OCI-LY7 (cell line): Measurements from ENCODE around the gene BAG2. TPM values are rescaled to one million over a fixed set of nuclear protein-coding genes. Genes with fewer than 3 reads are reported as not detected.

Source experiments
- BruUV-seq: library from RNA; stranded (reverse); fragments of 400-500 nt; replicated peaks from 2 replicates; lab custom pipeline; 2021; lab: Mats Ljungman, UMichigan
- CTCF ChIA-PET: fragments of 300-600 bp; sonication (Branson Sonifier 250); formaldehyde crosslinking; loops from one replicate; lab custom pipeline; 2022; ENCODE audit warnings: antibody characterized with exemption; ENCODE audit not compliant: unreplicated experiment; lab: Charles Lee
- POLR2A ChIA-PET: fragments of 300-600 bp; sonication (Branson Sonifier 250); formaldehyde crosslinking; loops from one replicate; lab custom pipeline; 2022; ENCODE audit warnings: antibody characterized with exemption; lab: Charles Lee
- DNase-seq: peaks from one replicate; pipeline ENCODE4 v3.0.0-alpha.2; 2015; ENCODE audit warnings: low spot score
- H2AFZ ChIP-seq: fragments of 200-600 bp; sonication (generic), shearing (Covaris generic); 2 replicates; pipeline ENCODE4 v1.6.1; 2014; ENCODE audit warnings: mild to moderate bottlenecking, antibody characterized with exemption, low read length, moderate library complexity
- H3K27ac ChIP-seq: fragments of 200-600 bp; sonication (generic); 2 replicates; pipeline ENCODE4 v1.5.1; 2014; ENCODE audit warnings: mixed run types, low read depth, mild to moderate bottlenecking, moderate library complexity, low read length, inconsistent platforms; ENCODE audit not compliant: poor library complexity, severe bottlenecking
- H3K36me3 ChIP-seq: fragments of 200-600 bp; sonication (generic); 2 replicates; pipeline ENCODE4 v1.6.1; 2014; ENCODE audit warnings: mild to moderate bottlenecking, antibody characterized with exemption, low read length, moderate library complexity, mixed read lengths; ENCODE audit not compliant: insufficient read depth
- H3K4me1 ChIP-seq: fragments of 200-600 bp; sonication (generic); 2 replicates; pipeline ENCODE4 v1.5.1; 2014; ENCODE audit warnings: mild to moderate bottlenecking, low read length; ENCODE audit not compliant: insufficient read depth, poor library complexity, severe bottlenecking
- H3K4me2 ChIP-seq: fragments of 200-600 bp; sonication (generic); 2 replicates; pipeline ENCODE4 v1.6.1; 2014; ENCODE audit warnings: mild to moderate bottlenecking, low read length
- H3K4me3 ChIP-seq: fragments of 200-600 bp; sonication (generic); 2 replicates; pipeline ENCODE4 v1.5.1; 2014; ENCODE audit warnings: mild to moderate bottlenecking, low read depth, low read length; ENCODE audit not compliant: poor library complexity, severe bottlenecking
- H3K79me2 ChIP-seq: fragments of 200-600 bp; sonication (generic); 2 replicates; pipeline ENCODE4 v1.6.1; 2016; ENCODE audit warnings: low read depth, mild to moderate bottlenecking, low read length, moderate library complexity, mixed read lengths; ENCODE audit not compliant: insufficient read depth
- H3K9me2 ChIP-seq: fragments of 200-600 bp; sonication (generic); 2 replicates; pipeline ENCODE4 v1.6.1; 2016; ENCODE audit warnings: mild to moderate bottlenecking, low read length, mixed read lengths; ENCODE audit not compliant: insufficient read depth
- H3K9me3 ChIP-seq: fragments of 200-600 bp; sonication (generic); 2 replicates; pipeline ENCODE4 v1.6.1; 2014; ENCODE audit warnings: mild to moderate bottlenecking, mixed run types, low read length, mixed read lengths
- H4K20me1 ChIP-seq: fragments of 200-600 bp; sonication (generic); 2 replicates; pipeline ENCODE4 v1.6.1; 2014; ENCODE audit warnings: mild to moderate bottlenecking, antibody characterized with exemption, low read length, moderate library complexity, mixed read lengths; ENCODE audit not compliant: insufficient read depth
- EZH2phosphoT487 ChIP-seq: fragments of 200-600 bp; sonication (generic); IDR thresholded peaks from 2 replicates; pipeline ENCODE4 v1.6.1; 2018; ENCODE audit warnings: low read depth, borderline replicate concordance, mild to moderate bottlenecking, mixed run types, antibody characterized with exemption, low read length, moderate library complexity, mixed read lengths
- intact Hi-C: fragments of 100-400 bp; cut with micrococcal nuclease; formaldehyde crosslinking; loops from one replicate; pipeline ENCODE4 v1.10.0; 2022; ENCODE audit not compliant: unreplicated experiment
- total RNA-seq, 2 experiments: library from RNA; depleted of rRNA in 1 of 2; stranded (reverse); fragments of >200 nt in 1 of 2; shearing (Covaris generic) in 1 of 2; gene quantifications; 2 replicates each; pipeline ENCODE4 v1.2.3, GENCODE V29; 2014 to 2022
- TF ChIP-seq, protein P1 (sequence below): fragments of 200-600 bp; sonication (generic); conservative IDR thresholded peaks from 2 replicates; pipeline ENCODE4 v1.5.1; 2014; ENCODE audit warnings: mild to moderate bottlenecking, antibody characterized with exemption, low read length, moderate library complexity, mixed read lengths

The BAG2 gene
- total RNA-seq, 2 experiments from 2014 or later, result 7.7 to 8.7 TPM

GRCh38 chr6:57224769-57225515 lies 52.8 kb downstream of the BAG2 start:
- ChIA-PET POLR2A (interaction anchor here (0.6 kb wide), 1 partner anchor 131 kb away, joined by 4 read pairs; no protein-coding TSS in a partner anchor), CTCF (no interaction called here)
- no peak overlapping the region for H3K4me3 ChIP-seq
- no peak overlapping the region for H2AFZ ChIP-seq
- H3K27ac ChIP-seq, result no peak overlapping the region
- no peak overlapping the region for H3K4me2 ChIP-seq
- TF ChIP-seq, protein P1, sequence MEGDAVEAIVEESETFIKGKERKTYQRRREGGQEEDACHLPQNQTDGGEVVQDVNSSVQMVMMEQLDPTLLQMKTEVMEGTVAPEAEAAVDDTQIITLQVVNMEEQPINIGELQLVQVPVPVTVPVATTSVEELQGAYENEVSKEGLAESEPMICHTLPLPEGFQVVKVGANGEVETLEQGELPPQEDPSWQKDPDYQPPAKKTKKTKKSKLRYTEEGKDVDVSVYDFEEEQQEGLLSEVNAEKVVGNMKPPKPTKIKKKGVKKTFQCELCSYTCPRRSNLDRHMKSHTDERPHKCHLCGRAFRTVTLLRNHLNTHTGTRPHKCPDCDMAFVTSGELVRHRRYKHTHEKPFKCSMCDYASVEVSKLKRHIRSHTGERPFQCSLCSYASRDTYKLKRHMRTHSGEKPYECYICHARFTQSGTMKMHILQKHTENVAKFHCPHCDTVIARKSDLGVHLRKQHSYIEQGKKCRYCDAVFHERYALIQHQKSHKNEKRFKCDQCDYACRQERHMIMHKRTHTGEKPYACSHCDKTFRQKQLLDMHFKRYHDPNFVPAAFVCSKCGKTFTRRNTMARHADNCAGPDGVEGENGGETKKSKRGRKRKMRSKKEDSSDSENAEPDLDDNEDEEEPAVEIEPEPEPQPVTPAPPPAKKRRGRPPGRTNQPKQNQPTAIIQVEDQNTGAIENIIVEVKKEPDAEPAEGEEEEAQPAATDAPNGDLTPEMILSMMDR, result no peak
- no peak for TF ChIP-seq EZH2phosphoT487
- peaks cover 13% of the 10 kb centered on the region for H3K4me1 ChIP-seq
- BruUV-seq, result no TSS peak
- intact Hi-C loops, result no loop called here
- 0 out of 2 replicates have a peak, but pooled peaks cover 6% of the 10 kb centered on the region for H3K9me3 ChIP-seq
- H3K79me2 ChIP-seq, result peaks cover 13% of the 10 kb centered on the region; the same call in 1 of the 2 replicates
- 0 out of 2 replicates have a peak, but pooled peaks cover 8% of the 10 kb centered on the region for H4K20me1 ChIP-seq
- DNase-seq, result no peak
- no peaks in the 10 kb centered on the region for H3K9me2 ChIP-seq
- H3K36me3 ChIP-seq, result no peaks in the 10 kb centered on the region; the same call in 1 of the 2 replicates

- H3K9me3 ChIP-seq, result no peaks in the 10 kb centered on the region
- peaks cover under 1% of the 10 kb centered on the region; the same call in 1 of the 2 replicates for H3K79me2 ChIP-seq
- no peak overlapping the region for H2AFZ ChIP-seq
- intact Hi-C loops, result no loop called here
- no peaks in the 10 kb centered on the region for H4K20me1 ChIP-seq
- ChIA-PET POLR2A (no interaction called here), CTCF (no interaction called here)
- H3K9me2 ChIP-seq, result no peaks in the 10 kb centered on the region
- H3K4me1 ChIP-seq, result peaks cover 5% of the 10 kb centered on the region
- H3K27ac ChIP-seq, result no peak overlapping the region
- no peak overlapping the region for H3K4me2 ChIP-seq
- no peak for TF ChIP-seq EZH2phosphoT487
- TF ChIP-seq, protein P1, result no peak
- BruUV-seq, result no TSS peak
- H3K4me3 ChIP-seq, result no peak overlapping the region
- DNase-seq, result no peak
- no peaks in the 10 kb centered on the region for H3K36me3 ChIP-seq
These were observed 54.1 kb downstream of the BAG2 start for GRCh38 chr6:57226221-57226620.

Other genes starting within 250 kb of the BAG2 start
- 0.50 and 0.88 TPM in 2 replicates for gene BEND6, start 217.2 kb upstream of the BAG2 start, total RNA-seq (2014; rRNA removed; shearing (Covaris generic))
- 1.5 and 2.9 TPM in 2 replicates for gene BEND6, start 217.2 kb upstream of the BAG2 start, total RNA-seq (2022)
- gene KIAA1586, start 125.6 kb upstream of the BAG2 start, total RNA-seq (2014; rRNA removed; shearing (Covaris generic)), result 14.4 and 16.2 TPM in 2 replicates
- 25.7 and 28.0 TPM in 2 replicates for gene KIAA1586, start 125.6 kb upstream of the BAG2 start, total RNA-seq (2022)
- 35.1 and 50.0 TPM in 2 replicates for gene ZNF451, start 82.1 kb upstream of the BAG2 start, total RNA-seq (2014; rRNA removed; shearing (Covaris generic))
- gene ZNF451, start 82.1 kb upstream of the BAG2 start, total RNA-seq (2022), result 66.7 and 76.3 TPM in 2 replicates
- 3.5 and 4.9 TPM in 2 replicates for gene RAB23, start 50.0 kb downstream of the BAG2 start, total RNA-seq (2014; rRNA removed; shearing (Covaris generic))
- gene RAB23, start 50.0 kb downstream of the BAG2 start, total RNA-seq (2022), result 2.9 and 4.1 TPM in 2 replicates
- gene PRIM2, start 145.3 kb downstream of the BAG2 start, total RNA-seq (2014; rRNA removed; shearing (Covaris generic)), result 25.2 and 28.6 TPM in 2 replicates
- 41.4 and 45.3 TPM in 2 replicates for gene PRIM2, start 145.3 kb downstream of the BAG2 start, total RNA-seq (2022)